ENCODE data around the gene MVB12B. TPM values are rescaled to one million over a fixed set of nuclear protein-coding genes. Genes with fewer than 3 reads are reported as not detected.

Gene MVB12B
- total RNA-seq, 4 donors from 2014 or later = 2.1 to 39.2 (median 22.2) TPM

GRCh38 chr9:126454795-126455194, 128.2 kb downstream of the MVB12B start:
- Histone ChIP-seq H3K36me3 (no peaks in the 10 kb centered on the region), H3K4me3 (no peak overlapping the region), H3K4me1 (no peaks in the 10 kb centered on the region), H3K27ac (no peak overlapping the region), H3K9me3 (no peaks in the 10 kb centered on the region), H3K27me3 (no peaks in the 10 kb centered on the region)
- intact Hi-C loops (cut with DNase I; ENCODE audit: low total_unique reads) = no loop called here
- no peak for TF ChIP-seq CTCF (IDR thresholded peaks at IDR 0.05)
- TF ChIP-seq POLR2A (IDR thresholded peaks at IDR 0.05) = no peak
- no peak for DNase-seq

- Histone ChIP-seq H3K27me3 (no peaks in the 10 kb centered on the region), H3K36me3 (no peaks in the 10 kb centered on the region), H3K9me3 (no peaks in the 10 kb centered on the region), H3K4me1 (no peaks in the 10 kb centered on the region), H3K4me3 (no peak overlapping the region), H3K27ac (no peak overlapping the region)
- intact Hi-C loops (cut with DNase I; ENCODE audit: low total_unique reads) = no loop called here
- no peak for TF ChIP-seq CTCF (IDR thresholded peaks at IDR 0.05)
- TF ChIP-seq POLR2A (IDR thresholded peaks at IDR 0.05) = no peak
- DNase-seq = no peak
Observed at GRCh38 chr9:126456441-126457174, 130.0 kb downstream of the MVB12B start.

- no peaks in the 10 kb centered on the region for H3K9me3 ChIP-seq
- no peak overlapping the region for H3K27ac ChIP-seq
- intact Hi-C loops (cut with DNase I; ENCODE audit: low total_unique reads) = no loop called here
- H3K4me3 ChIP-seq = no peak overlapping the region
- no peak for DNase-seq
- no peaks in the 10 kb centered on the region for H3K4me1 ChIP-seq
- H3K27me3 ChIP-seq = no peaks in the 10 kb centered on the region
- H3K36me3 ChIP-seq = no peaks in the 10 kb centered on the region
- TF ChIP-seq CTCF (IDR thresholded peaks at IDR 0.05) (no peak), POLR2A (IDR thresholded peaks at IDR 0.05) (no peak)
Observed at GRCh38 chr9:126457175-126457547, 130.5 kb downstream of the MVB12B start.

GRCh38 chr9:126457890-126458289, 131.3 kb downstream of the MVB12B start:
- Histone ChIP-seq H3K4me1 (no peaks in the 10 kb centered on the region), H3K9me3 (no peaks in the 10 kb centered on the region), H3K27ac (no peak overlapping the region), H3K4me3 (no peak overlapping the region), H3K36me3 (no peaks in the 10 kb centered on the region), H3K27me3 (no peaks in the 10 kb centered on the region)
- DNase-seq = no peak
- no peak for TF ChIP-seq POLR2A (IDR thresholded peaks at IDR 0.05)
- intact Hi-C loops (cut with DNase I; ENCODE audit: low total_unique reads) = no loop called here

- TF ChIP-seq POLR2A (IDR thresholded peaks at IDR 0.05) (no peak), CTCF (IDR thresholded peaks at IDR 0.05) (no peak)
- Histone ChIP-seq H3K4me3 (no peak overlapping the region), H3K9me3 (no peaks in the 10 kb centered on the region), H3K27ac (no peak overlapping the region), H3K36me3 (no peaks in the 10 kb centered on the region), H3K4me1 (no peaks in the 10 kb centered on the region), H3K27me3 (no peaks in the 10 kb centered on the region)
- intact Hi-C loops (cut with DNase I; ENCODE audit: low total_unique reads) = no loop called here
- no peak for DNase-seq
Observed at GRCh38 chr9:126459126-126459525, 132.5 kb downstream of the MVB12B start.
